ENCODE results near the gene C1orf210.

DNA sequence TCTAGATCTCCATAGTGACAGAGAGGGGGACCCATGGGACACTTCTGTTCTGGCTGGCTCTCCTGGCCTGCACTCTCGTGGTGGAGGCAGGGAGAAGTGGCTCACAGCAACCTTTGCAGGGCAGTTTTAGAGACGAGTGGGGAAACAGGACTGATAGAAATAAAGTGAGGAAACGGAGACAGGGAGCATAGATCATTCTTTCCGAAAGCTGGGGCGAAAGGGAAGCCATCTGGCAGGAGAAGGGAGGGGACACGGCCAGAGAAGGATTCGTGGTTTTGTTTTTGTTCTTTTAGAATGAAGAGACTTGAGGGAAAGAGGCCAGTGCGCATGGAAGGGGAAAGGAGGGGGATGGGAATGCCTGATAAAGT lies 18.9 kb upstream of the C1orf210 start:
- TF ChIP-seq, protein P1, sequence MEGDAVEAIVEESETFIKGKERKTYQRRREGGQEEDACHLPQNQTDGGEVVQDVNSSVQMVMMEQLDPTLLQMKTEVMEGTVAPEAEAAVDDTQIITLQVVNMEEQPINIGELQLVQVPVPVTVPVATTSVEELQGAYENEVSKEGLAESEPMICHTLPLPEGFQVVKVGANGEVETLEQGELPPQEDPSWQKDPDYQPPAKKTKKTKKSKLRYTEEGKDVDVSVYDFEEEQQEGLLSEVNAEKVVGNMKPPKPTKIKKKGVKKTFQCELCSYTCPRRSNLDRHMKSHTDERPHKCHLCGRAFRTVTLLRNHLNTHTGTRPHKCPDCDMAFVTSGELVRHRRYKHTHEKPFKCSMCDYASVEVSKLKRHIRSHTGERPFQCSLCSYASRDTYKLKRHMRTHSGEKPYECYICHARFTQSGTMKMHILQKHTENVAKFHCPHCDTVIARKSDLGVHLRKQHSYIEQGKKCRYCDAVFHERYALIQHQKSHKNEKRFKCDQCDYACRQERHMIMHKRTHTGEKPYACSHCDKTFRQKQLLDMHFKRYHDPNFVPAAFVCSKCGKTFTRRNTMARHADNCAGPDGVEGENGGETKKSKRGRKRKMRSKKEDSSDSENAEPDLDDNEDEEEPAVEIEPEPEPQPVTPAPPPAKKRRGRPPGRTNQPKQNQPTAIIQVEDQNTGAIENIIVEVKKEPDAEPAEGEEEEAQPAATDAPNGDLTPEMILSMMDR (IDR thresholded peaks at IDR 0.05): no peak
- TF ChIP-seq EZH2 (IDR thresholded peaks at IDR 0.05; ENCODE audit: borderline replicate concordance, insufficient read depth, low read depth, low read length, poor library complexity, severe bottlenecking): no peak
